ENCODE measurements around the gene GRID2. TPM values are rescaled to one million over a fixed set of nuclear protein-coding genes. Genes with fewer than 3 reads are reported as not detected.
"Not testable (repeated sequence)": the region's sequence is repeated elsewhere in the genome, so short reads cannot be mapped to it uniquely, and the experiment has no call there.

Gene GRID2
- polyA plus RNA-seq, 1 of the 3 experiments (the other 2 are of a cell fraction), result not detected

GRCh38 chr4:92406488-92406887 is 102.7 kb downstream of the GRID2 start (continued):
- TF ChIP-seq RFX5 (IDR thresholded peaks at IDR 0.05; ENCODE audit: low read length) (no peak), NFIC (IDR thresholded peaks at IDR 0.05; ENCODE audit: borderline replicate concordance) (no peak), GATA2 (CRISPR knock-in tag; IDR thresholded peaks at IDR 0.05) (no peak)

GRCh38 chr4:92421920-92422319 is 118.2 kb downstream of the GRID2 start:
- Histone ChIP-seq H3K4me1 (ENCODE audit: control insufficient read depth in 1 of 2, insufficient read depth in 2 of 2, low read depth in 1 of 2, low read length in 1 of 2) (no peaks in the 10 kb centered on the region), H3K36me3 (replicated peaks in 1 of 2; ENCODE audit: control insufficient read depth in 1 of 2, insufficient read depth in 2 of 2, low read length in 1 of 2) (no peaks in the 10 kb centered on the region), H4K20me1 (ENCODE audit: insufficient read depth) (no peaks in the 10 kb centered on the region), H3K9me3 (no peaks in the 10 kb centered on the region), H3K9me2 (no peaks in the 10 kb centered on the region), H2AFZ (ENCODE audit: low read depth) (no peak overlapping the region), H3K27me3 (ENCODE audit: insufficient read depth) (no peaks in the 10 kb centered on the region), H3K79me2 (ENCODE audit: insufficient read depth) (no peaks in the 10 kb centered on the region), H3K4me2 (no peak overlapping the region), H3K4me3 (ENCODE audit: low read depth in 2 of 2, low read length in 1 of 2) (no peak overlapping the region), H3K9ac (no peak overlapping the region), H3K27ac (ENCODE audit: low read depth in 2 of 2, low read length in 1 of 2) (no peak overlapping the region), H3F3A (replicated peaks; ENCODE audit: insufficient read depth) (no peaks in the 10 kb centered on the region)
- TF ChIP-seq NRF1 (IDR thresholded peaks at IDR 0.05; ENCODE audit: low read depth, low read length), result no peak
- TF ChIP-seq JUND (IDR thresholded peaks at IDR 0.05), result no peak
- no peak for TF ChIP-seq SIN3A (IDR thresholded peaks at IDR 0.05; ENCODE audit: borderline replicate concordance, low read depth, low read length)
- TF ChIP-seq USF1 (IDR thresholded peaks at IDR 0.05; ENCODE audit: borderline replicate concordance, low read depth), result no peak
- TF ChIP-seq TCF12 (IDR thresholded peaks at IDR 0.05), result no peak
- no peak for TF ChIP-seq RCOR1 (IDR thresholded peaks at IDR 0.05; ENCODE audit: low read length)
- no peak for TF ChIP-seq YY1 (IDR thresholded peaks at IDR 0.05; ENCODE audit: low read depth)
- no peak for TF ChIP-seq NFIC (IDR thresholded peaks at IDR 0.05; ENCODE audit: borderline replicate concordance)
- TF ChIP-seq USF2 (IDR thresholded peaks at IDR 0.05; ENCODE audit: borderline replicate concordance, low read depth, low read length), result no peak
- TF ChIP-seq MAX (IDR thresholded peaks at IDR 0.05; ENCODE audit: low read depth), result no peak
- TF ChIP-seq ELF1 (IDR thresholded peaks at IDR 0.05), result no peak
- no peak for TF ChIP-seq RFX5 (IDR thresholded peaks at IDR 0.05; ENCODE audit: low read length)
- WGBS (ENCODE audit: low lambda C conversion rate), result 33% methylated on average over 2 of the region's 2 CpGs
- ChIA-PET POLR2A (no interaction called here), CTCF (no interaction called here)
- no peak for DNase-seq

GRCh38 chr4:92433272-92433758 is 129.5 kb downstream of the GRID2 start:
- no peak for TF ChIP-seq CTCF (IDR thresholded peaks at IDR 0.05)
- no peak for TF ChIP-seq NRF1 (IDR thresholded peaks at IDR 0.05; ENCODE audit: low read depth, low read length)
- no peak for TF ChIP-seq MXI1 (IDR thresholded peaks at IDR 0.05; ENCODE audit: low read depth, low read length)
- TF ChIP-seq GABPA (IDR thresholded peaks at IDR 0.05; ENCODE audit: low read depth), result no peak
- no peak for TF ChIP-seq MAX (IDR thresholded peaks at IDR 0.05; ENCODE audit: low read depth)
- TF ChIP-seq ELF1 (IDR thresholded peaks at IDR 0.05), result no peak
- Histone ChIP-seq H3K79me2 (ENCODE audit: insufficient read depth) (no peaks in the 10 kb centered on the region), H3F3A (replicated peaks; ENCODE audit: insufficient read depth) (no peaks in the 10 kb centered on the region), H3K36me3 (replicated peaks in 1 of 2; ENCODE audit: control insufficient read depth in 1 of 2, insufficient read depth in 2 of 2, low read length in 1 of 2) (no peaks in the 10 kb centered on the region), H4K20me1 (ENCODE audit: insufficient read depth) (no peaks in the 10 kb centered on the region), H3K27ac (ENCODE audit: low read depth in 2 of 2, low read length in 1 of 2) (no peak overlapping the region), H3K4me1 (ENCODE audit: control insufficient read depth in 1 of 2, insufficient read depth in 2 of 2, low read depth in 1 of 2, low read length in 1 of 2) (no peaks in the 10 kb centered on the region), H3K9me2 (no peaks in the 10 kb centered on the region), H3K4me3 (ENCODE audit: low read depth in 2 of 2, low read length in 1 of 2) (no peak overlapping the region), H2AFZ (ENCODE audit: low read depth) (no peak overlapping the region), H3K27me3 (ENCODE audit: insufficient read depth) (no peaks in the 10 kb centered on the region), H3K4me2 (no peak overlapping the region), H3K9ac (no peak overlapping the region), H3K9me3 (0 out of 2 replicates have a peak, but pooled peaks cover 4% of the 10 kb centered on the region)
- no peak for DNase-seq
- ChIA-PET CTCF (no interaction called here), POLR2A (no interaction called here)
- 75% methylated on average over 3 of the region's 4 CpGs for WGBS (ENCODE audit: low lambda C conversion rate)

GRCh38 chr4:92438722-92439121 is 135.0 kb downstream of the GRID2 start:
- H3F3A ChIP-seq (replicated peaks; ENCODE audit: insufficient read depth); H3K9me2 ChIP-seq; H3K27ac ChIP-seq (ENCODE audit: low read depth in 2 of 2, low read length in 1 of 2); H3K4me2 ChIP-seq; H3K9me3 ChIP-seq; H3K9ac ChIP-seq; CTCF ChIA-PET; POLR2A ChIA-PET; H3K79me2 ChIP-seq (ENCODE audit: insufficient read depth); H3K4me3 ChIP-seq (ENCODE audit: low read depth in 2 of 2, low read length in 1 of 2); DNase-seq; H3K36me3 ChIP-seq (replicated peaks in 1 of 2; ENCODE audit: control insufficient read depth in 1 of 2, insufficient read depth in 2 of 2, low read length in 1 of 2); H3K27me3 ChIP-seq (ENCODE audit: insufficient read depth); H4K20me1 ChIP-seq (ENCODE audit: insufficient read depth); H2AFZ ChIP-seq (ENCODE audit: low read depth); H3K4me1 ChIP-seq (ENCODE audit: control insufficient read depth in 1 of 2, insufficient read depth in 2 of 2, low read depth in 1 of 2, low read length in 1 of 2): not testable (repeated sequence)
- 68% methylated on average over 6 of the region's 6 CpGs for WGBS (ENCODE audit: low lambda C conversion rate)

Data from SK-N-SH (cell line).